Body of pancreas (tissue), 4 donors: ENCODE data around the gene SNX25. TPM values are rescaled to one million over a fixed set of nuclear protein-coding genes. Genes with fewer than 3 reads are reported as not detected.
"Not testable (repeated sequence)": the region's sequence is repeated elsewhere in the genome, so short reads cannot be mapped to it uniquely, and the experiment has no call there.

Source experiments
- ATAC-seq: fragments of 150-250 bp; one replicate; pipeline ENCODE4 v1.9.1; 2016
- DNase-seq, 4 donors: peaks; one replicate each; pipeline ENCODE4 v3.0.0-alpha.2; 2019
- H3K27ac ChIP-seq, 4 donors: fragments of 200-600 bp; sonication (generic); 1 replicate in 3 of 4; 2 replicates in 1 of 4; pipeline versions ENCODE4 v1.5.1 to v1.6.1; 2016 to 2019; ENCODE audit warnings: mild to moderate bottlenecking in 1 of 4, mixed read lengths in 1 of 4, moderate library complexity in 1 of 4
- H3K27me3 ChIP-seq, 2 donors: fragments of 200-600 bp; sonication (generic); one replicate each; pipeline ENCODE4 v1.6.0; 2016; ENCODE audit warnings: mild to moderate bottlenecking in 1 of 2
- H3K36me3 ChIP-seq, 2 donors: fragments of 200-600 bp; sonication (generic); replicated peaks in 1 of 2; 2 replicates each; pipeline ENCODE4 v1.5.1; 2016; ENCODE audit warnings: low read depth in 2 of 2; ENCODE audit not compliant: insufficient read depth in 1 of 2
- H3K4me1 ChIP-seq: fragments of 200-600 bp; sonication (generic); one replicate; pipeline ENCODE4 v1.6.0; 2016
- H3K4me3 ChIP-seq, 2 donors: fragments of 200-600 bp; sonication (generic); 1 replicate in 1 of 2; 2 replicates in 1 of 2; pipeline ENCODE4 v1.5.1; 2016 to 2019
- H3K9me3 ChIP-seq, 3 donors: fragments of 200-600 bp; sonication (generic); 1 replicate in 2 of 3; 2 replicates in 1 of 3; pipeline ENCODE4 v1.5.1; 2016
- POLR2A ChIP-seq, 3 donors: fragments of 450-650 bp; IDR thresholded peaks; one replicate each; pipeline ENCODE4 v1.6.1; 2016; ENCODE audit warnings: antibody characterized with exemption in 3 of 3, mild to moderate bottlenecking in 2 of 3
- WGBS, 2 donors: methylation state at CpG; one replicate each; pipeline ENCODE4 v1.1.5; 2017; 5-methylcytosine and 5-hydroxymethylcytosine counted together
- intact Hi-C: fragments of 100-400 bp; cut with DNase I; formaldehyde crosslinking; loops from one replicate; pipeline ENCODE4 v1.15.1; 2023
- total RNA-seq, 2 donors: library from RNA; depleted of rRNA; stranded (reverse); fragments of >200 nt; gene quantifications; one replicate each; pipeline ENCODE4 v1.1.0, GENCODE V29; 2016
- TF ChIP-seq, protein P1 (sequence below), 7 experiments: fragments of 450-650 bp in 4 of 7; fragments of 200-600 bp in 3 of 7; sonication (generic) in 3 of 7; IDR thresholded peaks; one replicate each; pipeline ENCODE4 v1.5.1; 2016 to 2019; ENCODE audit warnings: antibody characterized with exemption in 7 of 7

Gene SNX25
- total RNA-seq, 2 donors from 2014 or later, result 16.6 to 25.7 TPM

DNA sequence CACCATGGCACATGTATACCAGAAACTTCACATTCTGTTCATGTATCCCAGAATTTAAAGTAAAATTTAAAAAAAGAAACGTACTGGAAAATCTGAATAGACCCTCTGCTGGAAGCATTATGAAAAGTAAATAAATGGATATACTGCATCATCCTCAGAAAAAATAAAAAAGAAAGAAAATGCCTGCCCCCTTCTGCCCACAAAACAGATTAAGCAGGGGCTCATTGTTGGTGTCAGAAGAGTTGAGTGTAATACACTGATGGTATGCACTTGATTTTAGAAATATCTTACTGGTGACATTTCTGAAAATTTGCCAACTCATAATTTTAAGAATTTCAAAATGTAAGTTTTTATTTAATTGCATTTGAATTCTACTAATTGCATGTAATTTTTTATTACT is 108.5 kb downstream of the SNX25 start:
- Histone ChIP-seq H3K36me3 (peaks cover 0 to 4% of the 10 kb centered on the region in 2 donors), H3K27me3 (no peaks in the 10 kb centered on the region), H3K4me1 (peaks cover 4% of the 10 kb centered on the region), H3K27ac (no peak overlapping the region), H3K4me3 (no peak overlapping the region), H3K9me3 (no peaks in the 10 kb centered on the region)
- DNase-seq (no peak), ATAC-seq (no peak)
- TF ChIP-seq POLR2A (IDR thresholded peaks at IDR 0.05), result no peak
- TF ChIP-seq, protein P1, sequence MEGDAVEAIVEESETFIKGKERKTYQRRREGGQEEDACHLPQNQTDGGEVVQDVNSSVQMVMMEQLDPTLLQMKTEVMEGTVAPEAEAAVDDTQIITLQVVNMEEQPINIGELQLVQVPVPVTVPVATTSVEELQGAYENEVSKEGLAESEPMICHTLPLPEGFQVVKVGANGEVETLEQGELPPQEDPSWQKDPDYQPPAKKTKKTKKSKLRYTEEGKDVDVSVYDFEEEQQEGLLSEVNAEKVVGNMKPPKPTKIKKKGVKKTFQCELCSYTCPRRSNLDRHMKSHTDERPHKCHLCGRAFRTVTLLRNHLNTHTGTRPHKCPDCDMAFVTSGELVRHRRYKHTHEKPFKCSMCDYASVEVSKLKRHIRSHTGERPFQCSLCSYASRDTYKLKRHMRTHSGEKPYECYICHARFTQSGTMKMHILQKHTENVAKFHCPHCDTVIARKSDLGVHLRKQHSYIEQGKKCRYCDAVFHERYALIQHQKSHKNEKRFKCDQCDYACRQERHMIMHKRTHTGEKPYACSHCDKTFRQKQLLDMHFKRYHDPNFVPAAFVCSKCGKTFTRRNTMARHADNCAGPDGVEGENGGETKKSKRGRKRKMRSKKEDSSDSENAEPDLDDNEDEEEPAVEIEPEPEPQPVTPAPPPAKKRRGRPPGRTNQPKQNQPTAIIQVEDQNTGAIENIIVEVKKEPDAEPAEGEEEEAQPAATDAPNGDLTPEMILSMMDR (IDR thresholded peaks at IDR 0.05), result no peak
- WGBS, 2 donors, result 91 to 100% methylated on average over 1 of the region's 1 CpG
- intact Hi-C loops, result no loop called here

DNA sequence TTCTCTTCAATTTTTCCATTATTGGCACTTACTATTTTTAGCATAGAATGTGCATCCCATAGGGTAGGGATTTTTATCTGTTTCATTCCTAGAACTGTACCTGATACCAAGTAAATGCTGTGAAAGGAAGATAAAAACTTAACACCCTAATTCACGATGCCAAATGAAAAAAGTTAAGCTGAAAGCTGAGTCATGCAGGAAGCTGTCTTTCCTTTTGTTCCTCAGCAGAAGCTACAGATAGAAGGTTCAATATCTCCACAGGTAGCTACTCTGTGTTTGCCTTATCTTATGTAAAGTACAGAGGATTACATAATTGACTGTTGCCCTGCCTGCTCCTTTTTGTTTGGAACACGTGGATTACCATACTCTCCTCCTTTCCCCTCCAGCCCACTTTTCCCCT is 109.3 kb downstream of the SNX25 start:
- 22 to 29% methylated on average over 2 of the region's 2 CpGs for WGBS, 2 donors
- TF ChIP-seq, protein P1 (IDR thresholded peaks at IDR 0.05), result no peak
- no peak for TF ChIP-seq POLR2A (IDR thresholded peaks at IDR 0.05)

DNA sequence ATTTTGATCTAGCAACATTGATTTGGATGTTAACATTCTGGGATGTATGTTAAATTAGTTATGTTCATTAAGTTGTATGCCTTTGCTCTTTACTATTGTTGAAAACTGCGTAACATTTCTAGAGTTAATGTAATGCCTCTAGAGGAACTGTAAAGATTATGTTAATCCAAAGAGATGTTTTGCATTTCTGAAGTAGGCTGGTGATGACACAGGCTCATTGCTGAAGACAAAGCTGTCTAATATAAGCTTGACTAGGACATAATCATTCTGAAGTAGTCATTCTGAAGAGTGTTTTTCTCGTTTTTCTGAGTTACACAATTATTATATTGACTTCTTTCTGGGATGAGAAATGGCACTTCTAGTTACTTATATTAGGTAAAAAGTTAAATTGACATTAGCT is 113.4 kb downstream of the SNX25 start:
- 65 to 75% methylated on average over 2 of the region's 2 CpGs for WGBS, 2 donors
- no peak for DNase-seq
- TF ChIP-seq, protein P1 (IDR thresholded peaks at IDR 0.05), result no peak
- TF ChIP-seq POLR2A (IDR thresholded peaks at IDR 0.05), result no peak
- intact Hi-C loops, result no loop called here
- Histone ChIP-seq H3K9me3 (no peaks in the 10 kb centered on the region), H3K27ac (no peak overlapping the region), H3K4me3 (no peak overlapping the region), H3K36me3 (no peaks in the 10 kb centered on the region), H3K27me3 (no peaks in the 10 kb centered on the region), H3K4me1 (peaks cover 4% of the 10 kb centered on the region)
- ATAC-seq, result no peak

More for the DNA sequence above, 109.3 kb downstream of the SNX25 start:
- no peak for DNase-seq
- no peaks in the 10 kb centered on the region for H3K9me3 ChIP-seq
- ATAC-seq, result no peak
- no peak overlapping the region for H3K4me3 ChIP-seq
- intact Hi-C loops, result no loop called here
- H3K27ac ChIP-seq, result no peak overlapping the region
- H3K4me1 ChIP-seq, result peaks cover 4% of the 10 kb centered on the region
- H3K36me3 ChIP-seq, result peaks cover 0 to 4% of the 10 kb centered on the region in 2 donors
- H3K27me3 ChIP-seq, result no peaks in the 10 kb centered on the region

DNA sequence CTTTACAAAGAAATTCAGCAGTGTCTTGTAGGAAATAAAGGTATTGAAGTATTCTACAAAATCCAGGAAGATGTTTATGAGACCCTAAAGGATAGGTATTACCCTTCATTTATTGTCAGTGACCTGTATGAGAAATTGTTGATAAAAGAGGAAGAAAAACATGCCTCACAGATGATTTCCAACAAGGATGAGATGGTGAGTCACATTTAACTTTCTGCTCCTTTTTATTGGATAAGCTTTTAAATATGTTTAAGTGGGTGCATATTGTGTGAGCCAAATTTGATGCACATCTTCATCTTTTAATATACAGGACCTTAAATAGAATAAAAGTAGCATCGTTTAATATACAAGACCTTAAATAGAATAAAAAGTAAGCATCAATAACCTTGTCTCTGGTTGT is 114.2 kb downstream of the SNX25 start:
- Histone ChIP-seq H3K36me3 (no peaks in the 10 kb centered on the region), H3K27ac (no peak overlapping the region), H3K9me3 (no peaks in the 10 kb centered on the region), H3K27me3 (no peaks in the 10 kb centered on the region), H3K4me3 (no peak overlapping the region), H3K4me1 (peaks cover 1% of the 10 kb centered on the region)
- intact Hi-C loops, result no loop called here
- 88 to 93% methylated on average over 1 of the region's 1 CpG for whole genome bisulfite sequencing, 2 donors
- DNase-seq (no peak), ATAC-seq (no peak)
- TF ChIP-seq, protein P1 (IDR thresholded peaks at IDR 0.05), result no peak
- TF ChIP-seq POLR2A (IDR thresholded peaks at IDR 0.05), result no peak

DNA sequence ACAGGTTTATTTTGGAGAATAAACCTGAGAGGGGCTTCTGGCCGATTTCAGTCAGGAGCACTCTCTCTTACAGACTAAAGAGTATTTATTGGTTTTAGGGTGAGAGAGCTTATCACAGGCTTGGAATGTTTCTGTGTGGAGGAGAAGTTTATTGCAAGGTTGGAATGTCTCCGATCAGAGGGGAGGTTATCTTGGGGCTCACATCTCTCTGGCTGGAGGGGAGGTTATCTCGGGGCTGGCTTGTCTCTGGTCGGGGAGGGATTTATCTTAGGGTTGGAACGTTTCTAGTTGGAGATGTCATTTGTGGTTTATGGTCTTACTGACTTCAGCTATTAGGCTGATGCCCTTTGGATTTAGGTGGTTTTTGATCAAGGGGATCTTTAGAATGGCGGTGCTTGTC is 115.0 kb downstream of the SNX25 start:
- H3K27ac ChIP-seq, H3K36me3 ChIP-seq, H3K9me3 ChIP-seq, ATAC-seq, H3K4me1 ChIP-seq, H3K4me3 ChIP-seq, intact Hi-C loops, DNase-seq, H3K27me3 ChIP-seq: not testable (repeated sequence)
- 79 to 86% methylated on average over 6 of the region's 6 CpGs for WGBS, 2 donors

DNA sequence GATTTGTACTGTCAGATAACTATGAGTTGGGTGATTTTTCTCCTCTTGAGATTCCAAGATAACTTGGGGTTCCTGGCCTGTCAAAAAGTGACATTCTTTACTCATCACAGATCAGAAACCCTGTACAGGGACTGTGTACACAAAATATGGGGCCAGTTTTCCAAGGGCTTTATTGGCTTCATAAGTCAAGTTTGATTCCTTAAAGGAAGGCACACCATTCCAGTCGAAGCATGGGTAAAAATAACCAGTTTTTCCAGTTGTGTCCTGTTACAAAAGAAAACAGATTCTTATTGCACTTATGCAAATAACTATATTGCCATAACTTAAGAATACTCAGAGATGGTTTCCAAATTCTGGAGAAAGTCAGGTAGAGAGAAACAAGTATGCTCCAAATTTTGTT is 116.3 kb downstream of the SNX25 start:
- H3K4me3 ChIP-seq, H3K27me3 ChIP-seq, ATAC-seq, H3K36me3 ChIP-seq, H3K9me3 ChIP-seq, intact Hi-C loops, H3K4me1 ChIP-seq, DNase-seq, H3K27ac ChIP-seq: not testable (repeated sequence)
- WGBS, 2 donors, result 29 to 33% methylated on average over 1 of the region's 1 CpG
